8988T (cell line): ENCODE measurements around the gene MYADML2.

Source experiments
- DNase-seq: peaks from one replicate; pipeline ENCODE4 v3.0.0; 2011

Gene MYADML2

GRCh38 chr17:81977211-81977808 lies 30.3 kb upstream of the MYADML2 start, which contains the start of gene ASPSCR1:
Gene ASPSCR1 (plus strand): TSS chr17:81977629. CDS start chr17:81977647, 18 bp downstream.
- DNase-seq, result peak; percentile 58

DNA sequence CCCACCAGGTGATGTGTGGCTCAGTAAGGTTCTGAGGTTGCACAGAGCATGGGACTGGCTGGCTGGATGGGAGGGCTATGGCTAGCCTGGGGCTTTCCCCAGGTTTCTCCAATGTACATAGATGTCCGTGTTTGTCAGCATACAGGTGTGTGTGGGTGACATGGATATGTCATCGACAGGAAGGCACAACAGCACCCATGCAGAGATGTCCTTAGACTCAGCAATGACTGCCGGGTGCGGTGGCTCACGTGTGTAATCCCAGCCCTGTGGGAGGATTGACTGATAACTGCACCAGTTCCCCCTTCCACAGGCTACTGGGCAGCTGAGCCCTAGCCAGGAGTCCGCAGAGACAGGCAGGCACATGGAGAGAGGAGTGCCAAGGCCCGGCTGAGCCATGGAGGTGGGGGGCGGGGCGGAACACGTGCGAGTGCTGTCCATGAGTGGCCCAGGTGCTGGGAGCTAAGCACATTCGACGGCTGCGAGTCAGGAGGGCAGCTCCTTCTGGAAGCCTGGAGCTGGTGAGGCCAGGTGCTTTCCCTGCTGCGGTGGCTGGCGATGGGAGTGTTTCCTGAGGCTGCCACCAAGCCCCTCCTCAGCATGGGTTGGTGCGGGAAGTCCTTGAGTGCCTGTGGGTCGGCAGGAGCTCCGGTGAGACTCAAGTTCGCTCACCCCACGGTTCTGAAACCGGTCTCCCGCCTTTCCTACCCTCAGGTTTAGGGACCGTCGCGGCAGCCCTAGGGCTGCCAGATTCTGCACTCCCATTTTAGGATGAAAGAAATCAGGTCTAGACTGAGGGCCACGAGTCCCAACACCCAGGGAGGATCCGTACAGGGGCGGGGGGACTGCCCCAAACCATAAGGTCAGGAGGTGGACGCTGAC lies 29.5 kb upstream of the MYADML2 start:
- no peak for DNase-seq

GRCh38 chr17:81973432-81973831 lies 26.4 kb upstream of the MYADML2 start:
- no peak for DNase-seq

GRCh38 chr17:81968850-81969812 lies 22.1 kb upstream of the MYADML2 start:
- DNase-seq, result no peak

GRCh38 chr17:81968396-81968745 lies 21.3 kb upstream of the MYADML2 start:
- no peak for DNase-seq

GRCh38 chr17:81967533-81968395 lies 20.7 kb upstream of the MYADML2 start:
- no peak for DNase-seq

DNA sequence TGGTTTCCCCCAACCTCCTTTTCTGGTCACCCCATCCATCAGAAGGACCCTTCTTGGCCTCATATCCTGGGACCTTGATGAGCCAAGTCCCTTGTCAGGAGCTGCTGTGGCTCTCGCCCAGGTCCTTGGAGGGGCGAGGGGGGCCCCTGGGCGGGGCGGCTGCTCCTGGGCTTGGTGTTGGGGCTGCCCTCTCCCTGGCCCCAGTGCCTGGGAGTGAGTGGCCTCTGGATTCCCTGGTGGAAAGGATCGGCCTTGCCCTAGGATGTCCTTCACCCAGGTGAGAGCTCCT lies 20.2 kb upstream of the MYADML2 start:
- no peak for DNase-seq

DNA sequence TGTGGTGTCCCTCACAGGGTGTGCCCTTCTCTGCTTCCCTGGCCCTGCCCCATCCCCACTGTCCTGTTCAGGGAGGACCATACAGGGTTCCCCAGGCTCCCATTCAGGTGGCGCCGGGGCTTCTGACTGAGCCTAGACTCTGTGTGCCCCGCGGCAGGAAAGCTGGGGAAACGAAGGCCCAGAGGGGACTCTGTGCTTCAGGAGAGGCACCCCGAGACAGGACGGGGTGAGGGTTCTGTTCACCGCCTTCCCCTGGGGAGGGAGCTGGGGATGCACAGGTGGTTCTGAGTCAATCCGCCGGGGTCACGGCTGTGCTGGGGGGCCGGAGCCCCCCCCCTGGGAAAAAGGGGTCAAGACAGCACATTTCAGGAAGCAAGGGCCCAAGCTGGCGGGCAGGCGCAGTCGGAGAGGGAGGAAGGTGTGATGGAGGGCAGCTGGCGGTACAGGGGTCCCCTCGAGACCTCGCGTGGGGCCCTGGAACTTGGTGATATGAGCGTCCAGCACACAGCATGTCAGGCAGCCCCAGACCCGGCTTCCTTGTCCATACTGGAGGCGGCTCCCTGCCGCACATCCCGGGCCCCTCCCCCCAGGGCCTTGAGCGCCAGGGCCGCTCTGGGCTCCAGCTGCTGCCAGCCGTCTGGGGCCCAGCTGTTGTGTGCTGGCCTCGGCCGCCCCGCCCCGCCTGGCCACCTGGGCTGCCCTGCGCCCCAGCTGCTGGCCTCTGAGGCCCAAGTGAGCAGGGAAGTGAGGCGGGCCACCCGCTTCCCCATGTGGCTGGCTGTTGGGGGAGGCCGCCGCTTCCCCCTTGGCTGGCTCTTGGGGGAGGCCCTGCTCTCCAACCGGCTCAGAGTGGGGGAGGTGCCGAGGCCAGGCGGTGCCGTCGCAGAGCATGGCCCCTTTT lies 19.6 kb upstream of the MYADML2 start:
- DNase-seq, result no peak

DNA sequence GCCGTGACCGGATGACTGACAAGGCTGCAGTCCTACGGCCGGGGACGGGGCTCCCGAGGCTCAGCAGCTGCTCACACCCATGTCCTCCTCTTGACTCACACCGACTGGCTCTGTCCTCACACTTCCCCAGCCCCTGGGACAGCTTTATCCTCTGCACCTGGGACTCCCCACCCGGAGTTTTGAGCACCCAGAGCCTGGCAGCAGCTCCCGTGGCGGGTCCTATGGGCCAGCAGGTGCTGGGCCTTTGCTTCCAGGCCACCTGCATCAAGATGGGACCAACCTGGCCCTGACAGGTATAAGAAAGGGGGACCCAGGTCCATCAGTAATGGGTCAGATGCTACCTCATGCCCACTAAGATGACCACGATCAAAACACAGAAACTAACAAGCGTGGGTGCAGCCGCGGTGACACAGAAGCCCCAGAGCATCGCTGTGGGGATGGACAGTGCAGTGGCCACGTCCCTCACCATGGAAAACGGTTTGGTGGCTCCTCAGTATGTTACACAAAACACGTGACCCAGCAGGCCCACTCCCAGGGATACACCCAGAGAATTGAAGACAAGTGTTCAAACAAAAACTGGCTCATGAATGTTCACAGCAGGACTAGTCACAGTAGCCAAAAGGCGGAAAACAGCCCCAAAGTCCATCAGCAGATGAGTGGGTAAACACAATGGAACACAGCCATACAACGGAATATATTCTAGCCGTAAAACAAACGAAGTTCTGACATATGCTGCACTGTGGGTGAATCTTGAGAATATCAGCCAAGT lies 17.2 kb upstream of the MYADML2 start:
- no peak for DNase-seq

DNA sequence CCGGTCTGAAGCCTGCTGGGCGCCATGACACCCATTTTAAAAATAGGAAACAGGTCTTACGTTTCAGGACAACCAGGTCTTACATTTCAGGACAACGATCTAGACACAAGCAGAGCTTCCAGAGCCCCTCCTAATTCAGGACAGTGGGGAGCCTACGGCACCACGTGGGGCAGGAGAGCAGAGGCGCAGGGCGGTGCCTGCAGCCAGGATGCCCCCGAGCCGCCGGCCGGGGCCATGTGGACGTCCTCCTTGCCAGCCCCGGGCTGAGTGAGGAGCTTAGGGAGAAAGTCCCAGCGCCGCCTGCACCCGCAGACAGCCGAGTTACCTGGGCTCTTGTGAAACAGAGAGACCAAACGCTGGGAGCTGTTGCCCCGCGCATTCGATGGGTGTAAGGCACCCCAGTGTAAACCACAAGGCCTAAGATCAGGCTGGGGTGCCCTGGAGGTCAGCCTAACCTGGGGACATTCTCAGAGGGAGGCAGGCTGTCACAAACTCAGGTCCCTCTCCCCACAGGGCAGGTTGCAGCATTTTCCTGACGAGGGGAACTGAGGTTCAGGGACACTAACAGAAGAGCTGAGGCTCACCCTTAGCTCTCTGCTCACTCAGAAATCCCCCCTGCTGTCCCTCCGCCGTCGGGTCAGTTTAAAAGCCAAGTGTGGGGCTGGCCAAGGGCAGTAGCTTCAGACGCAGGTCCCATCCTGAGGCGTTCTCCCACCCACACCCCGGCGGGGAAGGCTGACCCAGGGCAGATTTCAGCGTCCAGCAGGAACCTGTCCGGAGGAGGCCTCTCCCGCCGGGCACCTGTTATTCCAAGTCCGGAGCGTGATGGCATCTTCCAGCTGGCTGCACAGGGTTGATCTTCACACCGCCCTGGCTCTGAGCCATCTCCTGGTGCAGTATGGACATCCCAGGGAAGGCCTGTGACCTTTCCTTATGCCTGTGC lies 15.7 kb upstream of the MYADML2 start:
- DNase-seq, result no peak

DNA sequence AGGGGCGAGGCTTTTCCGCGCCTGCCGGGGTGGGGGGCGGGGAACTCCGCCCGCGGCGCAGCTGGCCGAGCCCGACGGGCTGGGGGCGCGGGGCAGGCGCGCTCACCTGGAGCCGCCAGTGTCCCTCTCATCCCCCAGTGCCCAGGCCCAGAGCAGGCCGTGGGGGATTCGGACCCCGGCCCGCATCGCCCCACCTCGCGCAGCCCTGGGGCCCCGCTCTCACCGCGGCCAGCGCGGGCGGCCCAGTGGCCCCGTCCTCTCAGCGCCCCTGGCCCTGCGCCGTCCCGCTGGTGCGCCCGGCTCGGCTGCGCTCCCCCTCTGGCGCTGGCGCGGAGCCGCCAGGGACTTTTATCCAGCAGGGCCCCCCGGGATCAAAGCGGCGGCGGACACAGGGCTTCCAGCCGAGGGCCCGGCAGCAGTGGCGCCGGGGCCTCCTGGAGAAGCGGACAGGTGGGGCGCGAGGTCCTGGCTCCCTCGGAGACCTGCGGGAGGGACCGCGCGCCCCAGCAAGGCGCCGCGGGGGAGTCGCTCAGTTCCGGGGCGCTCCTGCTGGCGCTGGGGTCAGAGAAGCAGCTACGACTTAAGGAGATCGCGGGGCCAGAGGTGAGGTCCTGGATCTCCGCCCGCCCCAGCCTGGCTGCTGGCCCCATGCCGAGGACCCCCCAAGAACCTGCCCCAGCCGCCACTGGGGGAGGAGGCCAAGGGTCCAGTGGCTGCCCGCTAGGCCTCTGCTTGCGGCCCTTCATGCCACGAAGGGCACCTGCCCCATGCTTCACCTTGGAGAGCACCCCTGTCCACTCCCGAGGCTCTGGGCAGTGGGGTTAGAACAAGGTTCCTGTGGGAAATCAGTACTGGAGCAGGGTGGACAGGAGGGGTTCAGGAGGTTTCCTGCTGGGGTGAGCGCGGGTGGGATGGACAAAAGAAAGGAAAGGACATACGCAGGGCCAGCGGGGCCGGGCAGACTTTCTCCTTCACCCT lies 14.8 kb upstream of the MYADML2 start:
- DNase-seq, result no peak

DNA sequence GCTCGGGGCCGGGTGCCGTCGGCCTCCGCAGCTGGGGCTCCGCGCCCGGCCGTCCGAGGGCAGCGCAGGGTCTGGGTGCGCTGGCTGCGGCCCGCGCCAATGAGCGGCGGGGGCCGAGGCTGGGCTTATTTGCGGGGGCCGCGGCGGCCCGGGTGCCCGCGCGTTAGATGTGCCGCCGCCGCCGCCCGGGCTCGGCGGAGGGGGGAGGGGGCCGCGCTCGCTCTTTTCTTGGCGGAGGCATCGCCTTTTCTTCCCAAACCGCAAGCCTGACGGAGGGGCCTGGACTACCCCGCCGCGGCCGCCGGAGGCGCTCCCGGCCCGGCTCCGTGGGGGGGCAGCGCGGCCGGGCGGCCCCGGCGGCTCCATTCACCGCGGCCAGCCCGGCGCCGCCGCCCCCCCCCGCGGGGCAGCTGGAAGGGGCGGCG lies 14.1 kb upstream of the MYADML2 start, which contains the start of gene NOTUM:
Gene NOTUM, minus strand, starts transcription at position 101 of the 425 bp plus-strand sequence. CDS start 278 bp downstream, outside the sequence.
- DNase-seq, result peak; percentile 78

DNA sequence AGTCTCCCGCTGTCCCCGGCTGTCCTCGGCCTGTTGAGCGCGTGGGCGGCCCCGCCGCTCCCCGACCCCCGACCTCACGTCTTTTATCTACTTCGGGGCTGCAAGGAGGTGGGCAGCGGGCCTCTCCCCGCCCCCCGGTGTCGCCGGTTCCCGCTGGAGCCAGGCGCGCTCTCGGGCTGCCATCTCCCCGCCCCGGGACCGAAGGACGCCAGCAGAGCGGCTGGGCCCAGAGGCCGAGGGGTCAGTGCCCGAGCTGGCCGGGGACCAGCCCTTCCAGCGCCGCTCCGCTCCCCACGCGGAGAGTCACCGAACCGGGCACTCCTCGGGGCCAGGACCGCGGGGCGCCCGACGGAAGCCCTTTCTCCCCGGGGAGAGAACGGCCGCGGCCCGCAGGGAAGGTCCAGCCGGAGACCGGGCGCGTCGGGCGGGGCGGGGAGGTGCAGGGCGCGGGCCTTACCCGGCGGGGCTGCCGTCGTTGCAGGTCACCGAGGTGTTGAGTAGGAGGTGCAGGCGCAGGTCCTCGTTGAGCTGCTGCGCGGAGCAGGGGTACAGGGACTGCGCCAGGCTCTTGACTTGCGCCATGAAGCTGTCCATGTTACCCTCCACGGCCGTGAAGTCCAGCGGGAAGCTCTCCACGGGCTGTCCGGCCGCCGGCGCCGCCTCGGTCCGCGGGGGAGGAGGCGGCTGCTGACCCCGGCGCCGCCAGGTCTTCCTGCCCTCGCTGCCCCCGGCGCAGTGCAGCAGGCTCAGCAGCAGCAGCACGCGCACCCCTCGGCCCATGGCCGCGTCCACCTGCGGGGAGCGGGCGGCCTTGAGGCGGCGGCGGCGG lies 13.3 kb upstream of the MYADML2 start:
- no peak for DNase-seq

DNA sequence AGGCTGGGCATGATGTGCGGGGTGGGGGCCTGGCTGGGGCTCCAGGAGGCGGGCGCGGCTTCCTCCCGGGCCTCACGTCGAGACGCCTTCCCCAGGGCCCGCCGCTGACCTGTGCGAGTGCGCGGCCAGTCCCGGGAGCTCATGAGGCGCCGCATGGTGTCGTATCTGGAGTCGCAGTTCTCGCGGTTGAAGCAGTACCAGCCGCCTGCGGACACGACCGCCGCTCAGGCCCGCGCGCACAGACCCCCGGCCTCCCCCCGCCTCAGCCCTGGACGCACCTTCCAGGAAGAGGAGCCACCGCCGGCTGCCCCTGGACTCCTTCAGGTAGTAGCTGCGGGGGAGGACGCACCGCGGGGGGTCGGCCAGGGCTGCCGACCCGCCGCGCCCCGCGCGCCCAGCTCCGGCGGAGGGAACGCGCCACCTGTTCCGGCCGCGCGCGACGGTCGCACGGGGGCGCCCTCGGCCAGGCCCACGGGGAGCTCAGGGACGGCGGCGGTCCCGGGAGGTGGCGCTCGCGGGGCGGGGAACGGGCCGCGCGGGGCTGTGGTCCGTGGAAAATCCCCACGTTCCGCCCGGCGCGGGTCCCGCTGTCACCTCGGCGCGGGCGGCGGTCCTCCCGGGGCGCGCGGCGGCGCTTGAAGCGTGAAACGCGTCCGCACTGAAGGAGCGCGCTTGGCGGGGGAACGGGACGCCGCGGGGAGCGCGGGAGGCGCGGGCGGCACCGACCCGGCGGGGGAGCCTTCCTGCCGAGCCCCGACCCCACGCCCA lies 12.5 kb upstream of the MYADML2 start:
- peak; percentile 62 for DNase-seq

- DNase-seq, result no peak
Measured at GRCh38 chr17:81958633-81959342, 11.8 kb upstream of the MYADML2 start.
